ENCODE measurements around the gene RASAL3. TPM values are rescaled to one million over a fixed set of nuclear protein-coding genes. Genes with fewer than 3 reads are reported as not detected.
A peak's percentile ranks its signal among the peaks of the same experiment; 100 is the strongest.

The RASAL3 gene
- total RNA-seq, 1 donor from 2014 or later: not detected

- Mint-ChIP-seq H3K4me1 (ENCODE audit: low read depth) (peaks cover 4% of the 10 kb centered on the region), H3K9me3 (ENCODE audit: low read depth) (no peaks in the 10 kb centered on the region), H3K27me3 (no peaks in the 10 kb centered on the region), H3K27ac (no peak overlapping the region), H3K4me3 (ENCODE audit: low read depth) (no peak overlapping the region), H3K36me3 (ENCODE audit: insufficient read depth) (peaks cover 3% of the 10 kb centered on the region)
- no peak for DNase-seq (ENCODE audit: low spot score, unreplicated experiment)
- no peak for TF ChIP-seq CTCF (IDR thresholded peaks at IDR 0.05; ENCODE audit: unreplicated experiment)
These were observed 26.2 kb downstream of the RASAL3 start for GRCh38 chr19:15438124-15438496.

- H3K27ac Mint-ChIP-seq: no peak overlapping the region
- H3K4me3 Mint-ChIP-seq (ENCODE audit: low read depth): no peak overlapping the region
- DNase-seq (ENCODE audit: low spot score, unreplicated experiment): no peak
- H3K9me3 Mint-ChIP-seq (ENCODE audit: low read depth): no peaks in the 10 kb centered on the region
- H3K4me1 Mint-ChIP-seq (ENCODE audit: low read depth): peaks cover 6% of the 10 kb centered on the region
- no peak for TF ChIP-seq CTCF (IDR thresholded peaks at IDR 0.05; ENCODE audit: unreplicated experiment)
- H3K36me3 Mint-ChIP-seq (ENCODE audit: insufficient read depth): peaks cover 3% of the 10 kb centered on the region
- H3K27me3 Mint-ChIP-seq: no peaks in the 10 kb centered on the region
These were observed 26.8 kb downstream of the RASAL3 start for GRCh38 chr19:15437355-15438123.

- H3K27me3 Mint-ChIP-seq: no peaks in the 10 kb centered on the region
- no peak for TF ChIP-seq CTCF (IDR thresholded peaks at IDR 0.05; ENCODE audit: unreplicated experiment)
- H3K9me3 Mint-ChIP-seq (ENCODE audit: low read depth): no peaks in the 10 kb centered on the region
- H3K36me3 Mint-ChIP-seq (ENCODE audit: insufficient read depth): peaks cover 3% of the 10 kb centered on the region
- H3K27ac Mint-ChIP-seq: no peak overlapping the region
- no peak for DNase-seq (ENCODE audit: low spot score, unreplicated experiment)
- H3K4me3 Mint-ChIP-seq (ENCODE audit: low read depth): no peak overlapping the region
- peaks cover 7% of the 10 kb centered on the region for H3K4me1 Mint-ChIP-seq (ENCODE audit: low read depth)
These were observed 27.6 kb downstream of the RASAL3 start for GRCh38 chr19:15436826-15437110.

GRCh38 chr19:15436012-15436825 lies 28.1 kb downstream of the RASAL3 start:
- H3K27me3 Mint-ChIP-seq: no peaks in the 10 kb centered on the region
- H3K36me3 Mint-ChIP-seq (ENCODE audit: insufficient read depth): peaks cover 3% of the 10 kb centered on the region
- H3K4me1 Mint-ChIP-seq (ENCODE audit: low read depth): peaks cover 13% of the 10 kb centered on the region
- TF ChIP-seq CTCF (IDR thresholded peaks at IDR 0.05; ENCODE audit: unreplicated experiment): no peak
- H3K27ac Mint-ChIP-seq: no peak overlapping the region
- no peak overlapping the region for H3K4me3 Mint-ChIP-seq (ENCODE audit: low read depth)
- DNase-seq (ENCODE audit: low spot score, unreplicated experiment): no peak
- H3K9me3 Mint-ChIP-seq (ENCODE audit: low read depth): no peaks in the 10 kb centered on the region

- no peak for DNase-seq (ENCODE audit: low spot score, unreplicated experiment)
- no peak for TF ChIP-seq CTCF (IDR thresholded peaks at IDR 0.05; ENCODE audit: unreplicated experiment)
- Mint-ChIP-seq H3K4me1 (ENCODE audit: low read depth) (peaks cover 19% of the 10 kb centered on the region), H3K27ac (peak overlapping the region; percentile 95), H3K9me3 (ENCODE audit: low read depth) (no peaks in the 10 kb centered on the region), H3K27me3 (no peaks in the 10 kb centered on the region), H3K4me3 (ENCODE audit: low read depth) (peak overlapping the region; percentile 97), H3K36me3 (ENCODE audit: insufficient read depth) (peaks cover 3% of the 10 kb centered on the region)
These were observed 30.8 kb downstream of the RASAL3 start for GRCh38 chr19:15433519-15434069.

Data from progenitor cell of endocrine pancreas (in vitro differentiated cells).